Eye (tissue), 1 donor: Measurements from ENCODE around the gene CNTRL.
"Not testable (repeated sequence)": the region's sequence is repeated elsewhere in the genome, so short reads cannot be mapped to it uniquely, and the experiment has no call there.

Experiments
- DNase-seq: peaks from one replicate; pipeline ENCODE4 v3.0.0-alpha.2; 2015

Gene CNTRL, protein sequence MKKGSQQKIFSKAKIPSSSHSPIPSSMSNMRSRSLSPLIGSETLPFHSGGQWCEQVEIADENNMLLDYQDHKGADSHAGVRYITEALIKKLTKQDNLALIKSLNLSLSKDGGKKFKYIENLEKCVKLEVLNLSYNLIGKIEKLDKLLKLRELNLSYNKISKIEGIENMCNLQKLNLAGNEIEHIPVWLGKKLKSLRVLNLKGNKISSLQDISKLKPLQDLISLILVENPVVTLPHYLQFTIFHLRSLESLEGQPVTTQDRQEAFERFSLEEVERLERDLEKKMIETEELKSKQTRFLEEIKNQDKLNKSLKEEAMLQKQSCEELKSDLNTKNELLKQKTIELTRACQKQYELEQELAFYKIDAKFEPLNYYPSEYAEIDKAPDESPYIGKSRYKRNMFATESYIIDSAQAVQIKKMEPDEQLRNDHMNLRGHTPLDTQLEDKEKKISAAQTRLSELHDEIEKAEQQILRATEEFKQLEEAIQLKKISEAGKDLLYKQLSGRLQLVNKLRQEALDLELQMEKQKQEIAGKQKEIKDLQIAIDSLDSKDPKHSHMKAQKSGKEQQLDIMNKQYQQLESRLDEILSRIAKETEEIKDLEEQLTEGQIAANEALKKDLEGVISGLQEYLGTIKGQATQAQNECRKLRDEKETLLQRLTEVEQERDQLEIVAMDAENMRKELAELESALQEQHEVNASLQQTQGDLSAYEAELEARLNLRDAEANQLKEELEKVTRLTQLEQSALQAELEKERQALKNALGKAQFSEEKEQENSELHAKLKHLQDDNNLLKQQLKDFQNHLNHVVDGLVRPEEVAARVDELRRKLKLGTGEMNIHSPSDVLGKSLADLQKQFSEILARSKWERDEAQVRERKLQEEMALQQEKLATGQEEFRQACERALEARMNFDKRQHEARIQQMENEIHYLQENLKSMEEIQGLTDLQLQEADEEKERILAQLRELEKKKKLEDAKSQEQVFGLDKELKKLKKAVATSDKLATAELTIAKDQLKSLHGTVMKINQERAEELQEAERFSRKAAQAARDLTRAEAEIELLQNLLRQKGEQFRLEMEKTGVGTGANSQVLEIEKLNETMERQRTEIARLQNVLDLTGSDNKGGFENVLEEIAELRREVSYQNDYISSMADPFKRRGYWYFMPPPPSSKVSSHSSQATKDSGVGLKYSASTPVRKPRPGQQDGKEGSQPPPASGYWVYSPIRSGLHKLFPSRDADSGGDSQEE (N-terminal part only)

DNA sequence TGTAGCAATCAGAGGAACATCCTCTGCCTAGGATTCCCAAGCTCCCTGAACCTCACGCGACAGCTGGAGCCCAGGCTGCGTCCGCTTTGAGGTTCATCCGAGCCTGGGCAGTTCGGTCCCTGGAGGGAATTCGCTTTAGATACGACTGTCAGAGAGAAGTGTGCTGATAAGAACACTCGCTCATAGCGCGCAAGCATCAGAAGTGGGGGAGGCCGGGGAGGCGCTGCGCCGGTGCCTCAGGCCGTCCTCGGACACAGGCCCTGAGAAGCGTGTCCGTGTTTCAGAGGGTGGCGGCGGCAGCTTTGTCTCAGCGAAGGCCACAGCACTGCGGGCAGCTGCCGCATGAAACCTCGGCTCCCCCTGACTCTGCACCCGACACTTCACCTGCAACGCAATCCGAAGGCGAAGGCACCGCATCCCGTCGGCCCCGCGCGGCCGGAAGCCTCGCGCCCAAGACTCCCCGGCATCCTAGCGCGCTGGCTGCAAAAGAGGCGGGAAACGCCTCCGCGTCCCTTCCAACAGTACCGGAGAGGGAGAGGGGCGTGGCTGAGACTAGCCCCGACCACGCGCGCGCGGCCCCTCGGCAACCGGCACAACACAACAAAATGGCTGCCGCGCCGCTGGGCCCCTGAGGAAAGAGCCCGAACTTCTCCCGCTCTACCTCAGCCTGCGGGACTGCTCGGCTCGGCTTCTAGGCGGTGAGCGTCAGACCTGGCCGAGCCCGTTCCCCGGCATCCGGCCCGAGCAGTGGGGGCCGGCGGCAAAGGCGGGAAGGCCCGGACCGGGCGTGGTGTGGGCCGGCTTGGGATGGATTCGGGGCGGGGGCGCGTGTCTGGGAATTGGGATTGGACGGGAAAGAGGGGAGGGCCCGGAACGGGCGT is at the start of gene CNTRL:
Gene CNTRL, plus strand, starts transcription at position 586 of the 881 bp plus-strand sequence. CDS start 13,372 bp downstream, outside the sequence.
- peak; percentile 97 for DNase-seq

DNA sequence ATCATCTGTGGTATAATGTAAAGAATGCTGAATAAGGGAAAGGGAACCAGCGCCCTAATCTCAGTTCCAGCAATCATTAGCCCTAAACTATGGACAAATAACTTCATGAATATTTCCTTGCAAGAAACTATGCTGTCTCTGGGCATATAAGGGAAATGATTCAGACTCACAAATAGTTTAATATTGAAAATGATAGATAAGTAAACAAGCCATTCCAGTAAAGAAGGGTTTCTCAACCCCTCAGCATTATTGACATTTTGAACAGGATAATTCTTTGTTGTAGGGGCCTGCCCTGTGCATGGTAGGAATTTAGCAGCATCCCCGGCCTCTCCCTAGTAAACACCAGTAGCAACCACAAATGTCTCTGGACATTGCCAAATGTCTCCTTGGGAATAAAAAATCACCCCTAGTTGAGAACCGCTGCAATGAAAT is 48.5 kb upstream of the CNTRL start:
- no peak for DNase-seq

DNA sequence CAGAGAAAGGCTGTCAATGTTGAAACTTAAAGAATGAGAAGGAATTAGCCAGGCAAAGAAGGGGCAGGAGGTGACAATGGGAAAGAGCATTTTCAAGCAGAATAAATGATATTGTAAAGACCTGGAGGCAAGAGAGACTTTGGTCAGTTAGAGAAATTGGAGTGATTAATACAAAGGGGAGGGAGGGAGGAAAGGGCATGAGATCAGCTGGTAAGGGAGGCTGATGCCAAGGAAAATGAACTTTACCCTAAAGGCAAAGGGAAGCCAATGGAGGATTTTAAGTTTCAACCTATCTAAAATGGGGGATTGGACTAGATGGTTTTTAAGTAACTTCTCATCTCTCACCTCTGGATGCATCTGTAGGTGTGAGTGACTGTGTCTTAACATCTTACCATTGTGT is 48.0 kb upstream of the CNTRL start:
- no peak for DNase-seq

DNA sequence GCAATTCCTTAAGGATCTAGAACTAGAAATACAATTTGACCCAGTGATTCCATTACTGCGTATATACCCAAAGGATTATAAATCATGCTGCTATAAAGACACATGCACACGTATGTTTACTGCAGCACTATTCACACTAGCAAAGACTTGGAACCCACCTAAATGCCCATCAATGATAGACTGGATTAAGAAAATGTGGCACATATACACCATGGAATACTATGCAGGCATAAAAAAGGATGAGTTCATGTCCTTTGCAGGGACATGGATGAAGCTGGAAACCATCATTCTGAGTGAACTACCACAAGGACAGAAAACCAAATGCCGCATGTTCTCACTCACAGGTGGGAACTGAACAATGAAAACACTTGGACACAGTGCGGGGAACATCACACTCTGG is 46.5 kb upstream of the CNTRL start:
- not testable (repeated sequence) for DNase-seq

DNA sequence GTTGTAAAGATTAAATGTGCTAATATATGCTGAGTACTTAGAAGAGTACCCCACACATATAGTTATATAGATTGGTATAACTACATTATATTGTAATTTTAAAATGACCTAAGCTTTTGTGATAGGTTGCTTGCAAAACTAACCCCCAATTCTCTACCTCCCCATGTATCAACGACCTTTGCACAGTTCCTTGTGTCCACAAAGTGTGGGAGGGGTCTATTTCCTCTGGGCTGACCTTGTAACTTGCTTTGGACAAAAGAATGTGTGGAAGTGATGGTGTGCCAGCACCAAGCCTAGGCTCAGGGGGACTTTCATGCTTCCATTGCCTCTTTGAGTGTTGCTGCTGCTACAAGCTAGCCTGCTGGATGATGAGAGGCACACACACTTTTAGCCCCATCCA is 45.3 kb upstream of the CNTRL start:
- no peak for DNase-seq

DNA sequence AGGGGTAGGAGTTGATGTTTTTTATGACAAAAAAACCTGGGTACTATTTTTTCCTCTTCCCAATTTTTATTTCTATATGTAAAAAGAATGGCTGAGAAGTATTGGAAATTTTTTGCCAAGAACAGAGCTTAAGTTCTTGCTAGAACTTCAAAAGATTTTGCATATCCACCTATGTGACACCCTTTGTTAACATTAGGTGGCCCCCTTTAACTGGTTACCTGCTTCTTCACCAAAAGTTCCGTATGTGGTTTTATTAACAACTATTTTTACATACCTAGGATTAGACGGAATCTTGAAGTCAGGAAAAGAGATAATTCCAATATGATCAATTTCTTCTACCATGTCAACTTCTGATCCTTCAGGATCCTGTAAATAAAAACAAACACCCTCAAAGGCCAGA is 40.2 kb upstream of the CNTRL start:
- DNase-seq: no peak

DNA sequence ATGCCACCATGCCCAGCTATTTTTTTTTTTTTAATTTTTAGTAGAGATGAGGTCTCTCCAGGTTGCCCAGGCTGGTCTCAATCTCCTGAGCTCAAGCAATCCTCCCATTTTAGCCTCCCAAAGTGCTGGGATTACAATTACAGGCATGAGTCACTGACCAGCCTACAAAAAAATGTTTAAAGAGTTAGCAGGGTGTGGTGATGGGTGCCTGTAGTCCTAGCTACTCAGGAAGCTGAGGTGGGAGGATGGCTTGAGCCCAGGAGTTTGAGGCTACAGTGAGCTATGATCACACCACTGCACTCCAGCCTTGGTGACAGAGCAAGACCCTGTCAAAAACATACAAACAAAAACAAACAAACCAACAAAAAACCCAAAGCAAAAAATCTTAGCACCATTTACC is 39.0 kb upstream of the CNTRL start:
- DNase-seq: not testable (repeated sequence)

DNA sequence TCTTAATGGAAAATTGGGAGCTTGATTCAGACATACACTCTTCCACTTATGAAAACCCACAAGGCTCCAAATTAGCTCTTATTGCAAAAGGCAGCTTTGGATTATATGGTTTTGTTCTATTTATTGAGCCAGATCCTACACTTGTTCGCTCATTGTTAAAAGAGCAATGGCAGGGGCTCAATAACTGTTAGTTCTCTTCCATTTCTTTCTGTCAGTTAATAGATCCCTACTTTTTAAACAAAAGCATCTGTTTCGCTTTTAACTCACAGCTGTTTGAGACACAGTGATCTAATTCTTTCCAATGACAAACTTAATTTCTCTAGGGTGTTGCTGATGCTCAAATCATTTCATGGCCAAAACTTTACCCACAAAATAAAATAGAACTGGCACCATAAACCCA is 36.4 kb upstream of the CNTRL start:
- DNase-seq: peak; percentile 33

DNA sequence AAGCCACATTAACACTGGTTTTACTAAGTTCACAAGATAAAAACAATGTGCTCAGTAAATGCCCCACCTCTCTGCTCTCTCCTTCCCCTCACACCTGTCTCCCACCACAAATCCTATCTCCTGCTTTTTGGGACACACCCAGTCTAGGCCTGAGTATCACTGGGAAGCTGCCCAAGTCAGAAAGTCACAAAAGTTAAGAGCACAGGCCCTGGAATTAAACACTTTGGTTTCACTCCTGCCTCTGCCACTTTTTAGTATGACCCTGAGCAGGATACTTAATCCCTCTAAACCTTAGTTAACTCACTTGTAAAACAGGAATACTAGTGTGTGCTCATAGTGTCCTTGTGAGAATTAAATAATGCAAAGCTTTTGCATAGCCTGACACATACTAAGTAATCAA is 36.0 kb upstream of the CNTRL start:
- no peak for DNase-seq

DNA sequence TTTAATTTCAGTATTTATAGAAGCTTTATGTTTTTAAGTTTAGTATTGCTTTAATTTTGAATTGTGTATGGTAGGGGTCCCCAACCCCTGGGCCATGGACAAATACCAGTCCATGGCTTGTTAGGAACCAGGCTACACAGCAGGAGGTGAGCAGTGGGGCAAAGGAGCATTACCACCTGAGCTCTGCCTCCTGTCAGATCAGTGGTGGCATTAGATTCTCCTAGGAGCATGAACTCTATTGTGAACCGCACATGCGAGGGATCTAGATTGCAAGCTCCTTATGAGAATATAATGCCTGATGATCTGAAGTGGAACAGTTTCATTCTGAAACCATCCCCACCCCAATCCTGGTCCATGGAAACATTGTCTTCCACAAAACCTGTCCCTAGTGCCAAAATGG is 26.6 kb upstream of the CNTRL start:
- DNase-seq: no peak

DNA sequence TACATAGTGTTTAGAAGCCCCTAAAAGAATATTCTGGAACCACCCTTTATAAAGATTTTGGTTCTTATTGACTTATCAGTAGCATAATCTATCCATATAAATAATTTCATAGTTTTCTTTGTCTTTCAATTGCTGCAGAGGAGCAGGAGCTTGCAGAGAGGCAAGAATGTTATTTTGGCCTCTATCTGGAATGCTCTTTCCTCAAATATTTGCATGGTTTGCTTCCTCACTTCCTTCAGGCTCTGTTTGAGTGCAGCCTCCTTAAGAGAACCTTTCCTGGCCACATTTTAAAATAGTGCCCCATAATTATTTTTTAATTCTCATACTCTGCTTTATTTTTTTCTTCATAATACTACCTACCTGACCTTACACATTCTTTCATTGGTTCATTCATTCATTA is 26.1 kb upstream of the CNTRL start:
- no peak for DNase-seq

DNA sequence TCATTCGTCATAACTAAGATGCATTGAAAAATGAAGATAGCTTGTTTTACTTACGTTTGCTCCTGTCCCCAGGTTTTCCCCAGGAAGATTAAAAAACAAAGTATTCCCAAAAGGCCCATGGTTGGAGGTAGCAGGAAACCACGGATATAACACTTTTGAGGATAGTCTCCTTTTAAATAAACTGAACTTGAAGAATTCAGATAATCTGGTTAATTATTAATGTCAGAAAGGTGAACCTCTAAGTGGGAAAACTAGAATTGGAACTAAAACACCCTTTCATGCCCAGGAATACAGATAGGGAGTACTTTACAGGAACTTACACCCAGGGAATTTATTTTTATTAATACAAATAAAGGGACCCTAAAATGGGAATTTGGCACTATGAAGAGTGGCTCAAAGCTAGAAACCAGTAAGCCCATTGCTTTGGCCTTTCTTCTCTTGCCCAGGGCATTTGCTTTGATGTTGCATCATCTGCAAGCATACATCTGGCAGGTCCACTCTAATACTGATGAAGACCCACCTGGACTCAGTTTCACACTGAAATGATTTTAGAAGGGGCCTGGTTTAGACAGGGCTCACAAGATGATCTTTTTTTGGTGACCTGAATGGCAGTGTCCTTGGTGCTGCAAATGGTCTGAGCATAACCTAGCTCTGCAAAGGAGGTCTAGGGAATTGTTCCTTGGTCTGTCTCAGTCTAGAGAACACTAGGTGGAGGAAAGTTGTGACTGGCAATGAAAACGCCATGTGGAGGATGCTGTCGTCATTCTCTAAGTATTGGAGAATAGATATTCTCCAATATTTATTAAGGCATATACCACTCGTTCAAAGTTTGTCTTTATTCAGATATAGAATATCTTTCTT is 24.4 kb upstream of the CNTRL start, which contains the start of gene C5:
Gene C5, minus strand, starts transcription at position 148 of the 861 bp plus-strand sequence. Its CDS starts 29 bp downstream, at position 119.
- DNase-seq: no peak

DNA sequence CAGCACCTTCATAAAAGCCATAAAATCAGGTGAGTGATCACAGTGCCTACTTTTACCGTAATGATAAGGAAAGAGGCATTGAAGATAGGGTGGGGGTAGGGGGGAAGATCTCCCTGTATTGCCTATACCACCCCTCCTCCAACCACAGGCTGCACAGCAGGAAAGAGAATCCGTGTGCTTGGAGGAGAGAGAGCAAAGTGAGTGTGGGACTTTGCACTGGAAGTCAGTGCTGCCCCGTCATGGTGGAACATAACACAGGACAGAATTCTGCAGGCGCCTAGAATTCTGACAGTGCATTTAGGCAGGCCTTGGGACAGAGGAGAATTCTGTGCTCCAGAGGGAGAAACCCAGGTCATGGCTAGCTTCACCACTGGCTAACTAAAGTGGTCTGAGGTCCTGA is 21.2 kb upstream of the CNTRL start:
- no peak for DNase-seq

DNA sequence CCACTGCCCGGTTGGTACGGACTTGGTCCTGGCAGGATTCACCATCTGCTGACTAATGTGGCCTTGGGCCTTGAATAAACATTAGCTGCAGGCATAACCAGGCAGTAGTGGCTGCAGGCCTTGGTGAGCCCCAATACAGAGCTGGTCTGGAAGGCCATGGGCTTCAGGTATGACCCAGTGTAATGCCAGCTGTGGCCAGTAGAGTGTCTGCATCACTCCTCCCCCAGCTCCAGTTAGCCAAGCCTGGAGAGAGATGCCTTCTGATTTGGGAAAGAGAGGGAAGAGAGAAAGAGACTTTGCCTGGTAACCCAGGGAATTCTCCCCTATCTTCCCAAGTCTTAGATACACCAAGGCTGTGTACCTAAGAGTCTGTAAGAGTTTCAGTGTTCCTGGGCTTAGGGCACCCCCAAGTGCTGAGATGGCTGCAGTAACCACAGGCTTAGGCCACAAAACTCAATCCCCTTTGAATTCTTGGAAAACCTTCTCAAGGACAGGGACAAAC is 19.1 kb upstream of the CNTRL start:
- no peak for DNase-seq

DNA sequence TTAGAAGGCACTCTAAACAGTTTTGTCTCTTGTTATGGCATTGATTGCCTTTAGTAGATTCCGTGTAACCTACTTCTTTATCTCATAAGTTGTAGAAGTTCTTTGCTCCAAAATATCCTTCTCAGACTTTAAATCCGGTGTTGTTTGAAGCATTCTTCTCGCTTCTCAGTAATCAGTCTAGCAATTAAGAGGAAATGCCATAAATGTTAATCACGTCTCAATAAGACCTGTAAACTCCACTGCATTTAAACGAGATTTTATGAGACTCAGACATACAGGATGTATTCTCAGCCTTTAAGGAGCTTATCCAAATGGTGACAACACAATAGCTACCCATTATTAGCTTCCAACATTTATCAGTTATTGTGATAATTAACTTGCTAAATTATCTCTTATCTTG is 16.9 kb upstream of the CNTRL start:
- no peak for DNase-seq

DNA sequence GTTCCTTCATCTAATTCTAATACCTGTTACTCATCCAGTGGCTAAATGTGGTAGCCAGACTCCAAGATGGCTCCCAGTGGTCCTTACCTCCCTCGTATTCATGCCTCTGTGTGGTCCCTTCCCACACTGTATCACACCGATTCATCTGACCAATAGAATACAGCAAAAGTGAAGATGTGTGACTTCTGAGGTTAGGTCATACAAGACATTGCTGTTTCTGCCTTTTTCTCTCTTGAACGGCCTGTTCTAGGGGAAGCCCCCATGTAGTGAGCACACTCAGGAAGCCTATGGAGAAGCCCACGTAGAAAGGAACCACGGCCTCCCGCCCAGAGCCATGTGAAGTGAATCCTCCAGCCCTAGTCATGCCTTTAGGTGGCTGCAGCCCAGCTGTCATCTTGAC is 15.2 kb upstream of the CNTRL start:
- no peak for DNase-seq

DNA sequence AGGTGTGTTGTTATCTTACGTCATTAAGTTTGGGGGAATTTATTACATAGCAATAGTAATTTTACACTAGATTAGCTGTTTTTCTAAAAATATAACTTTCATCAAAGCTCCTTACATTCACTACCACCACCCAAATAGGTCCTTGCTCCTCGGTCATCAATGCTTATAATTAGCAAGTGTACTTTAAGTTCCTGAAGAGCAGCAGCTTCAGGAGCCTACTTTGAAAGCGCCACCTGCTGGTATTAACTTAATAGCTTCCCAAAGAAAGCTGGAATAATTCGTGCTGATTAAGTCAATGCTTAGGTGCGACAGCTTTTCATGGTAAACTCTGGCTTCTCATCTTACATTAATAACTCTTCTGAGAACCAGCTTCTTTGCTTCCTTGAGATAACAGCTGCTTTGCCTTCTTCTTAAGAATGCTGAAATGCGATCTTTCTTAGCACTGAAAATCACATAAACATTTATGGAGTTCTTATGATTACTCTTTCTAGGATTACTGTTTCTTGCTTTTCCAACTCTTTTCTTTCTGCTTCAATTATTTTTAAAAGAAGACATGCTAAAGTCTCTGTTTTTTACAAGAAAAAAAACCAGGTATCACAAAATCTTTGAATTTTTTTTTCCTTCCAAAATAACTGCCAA is 14.6 kb upstream of the CNTRL start:
- DNase-seq: peak; percentile 84

DNA sequence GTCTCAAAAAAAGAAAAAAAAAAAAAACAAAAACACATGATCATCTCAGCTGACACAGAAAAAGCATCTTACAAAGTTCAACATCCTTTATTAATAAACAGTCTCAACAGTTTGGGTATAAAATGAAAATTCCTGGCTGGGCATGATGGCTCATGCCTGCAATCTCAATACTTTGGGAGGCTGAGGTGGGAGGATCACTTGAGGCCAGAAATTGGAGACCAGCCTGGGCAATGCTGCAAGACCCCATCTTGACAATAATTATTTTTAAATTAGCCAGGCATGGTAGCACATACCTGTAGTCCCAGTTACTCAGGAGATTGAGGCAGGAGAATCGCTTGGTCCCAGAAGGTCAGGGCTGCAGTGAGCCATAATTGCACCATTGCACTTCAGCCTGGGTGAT is 7.9 kb upstream of the CNTRL start:
- no peak for DNase-seq

DNA sequence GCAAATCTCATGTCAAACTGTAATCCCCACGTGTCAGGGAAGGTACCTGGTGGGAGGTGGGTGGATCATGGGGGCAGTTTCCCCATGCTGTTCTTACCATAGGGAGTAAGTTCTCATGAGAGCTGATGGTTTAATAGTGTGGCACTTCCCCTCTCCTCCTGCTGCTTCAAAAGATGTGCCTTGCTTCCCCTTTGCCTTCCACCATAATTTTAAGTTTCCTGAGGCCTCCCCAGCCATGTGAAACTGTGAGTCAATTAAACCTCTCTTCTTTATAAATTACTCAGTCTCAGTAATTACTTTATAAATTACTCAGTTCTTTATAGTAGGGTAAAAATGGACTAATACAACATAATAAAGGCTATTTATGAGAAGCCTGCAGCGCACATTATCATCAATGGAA is 7.1 kb upstream of the CNTRL start:
- DNase-seq: no peak

DNA sequence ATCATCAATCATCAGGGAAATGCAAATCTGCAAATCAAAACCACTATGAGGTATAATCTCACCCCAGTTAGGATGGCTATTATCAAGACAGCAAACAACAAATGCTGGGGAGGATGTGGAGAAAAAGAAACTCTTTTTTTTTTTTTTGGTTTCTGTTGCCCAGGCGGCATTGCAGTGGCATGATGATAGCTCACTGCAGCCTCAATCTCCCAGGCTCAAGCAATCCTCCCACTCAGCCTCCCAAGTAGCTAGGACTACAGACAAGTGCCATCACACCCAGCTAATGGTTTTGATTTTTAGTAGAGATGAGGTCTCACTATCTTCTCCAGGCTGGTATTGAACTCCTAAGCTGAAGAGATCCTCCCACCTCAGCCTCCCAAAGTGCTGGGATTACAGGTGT is 5.4 kb upstream of the CNTRL start:
- no peak for DNase-seq
